Measurements from ENCODE around the gene DNAJC28.

The DNAJC28 gene

GRCh38 chr21:33480481-33481103 lies 10.9 kb downstream of the DNAJC28 start:
- POLR2A ChIA-PET, result interaction anchor here (0.7 to 4.1 kb wide), 30 partner anchors 10 to 709 kb away, joined by 3 to 154 read pairs (median 5); partner anchors contain the start of genes DNAJC28, DONSON, GART and IFNAR1

More at GRCh38 chr21:33480481-33481103, 10.9 kb downstream of the DNAJC28 start:
- Histone ChIP-seq H3K27ac (ENCODE audit: extremely low read depth, low read depth, low read length) (peak overlapping the region; percentile 72; the same call in 1 of the 2 replicates), H3K9me3 (ENCODE audit: control insufficient read depth, insufficient read depth, low read depth, low read length) (no peaks in the 10 kb centered on the region), H3K36me3 (ENCODE audit: control insufficient read depth in 2 of 2, insufficient read depth in 1 of 2, low read length in 2 of 2) (no peaks in the 10 kb centered on the region; a peak in 1 of 3 replicates), H3K4me3 (ENCODE audit: low read depth, low read length) (peak overlapping the region; percentile 59), H3K4me1 (ENCODE audit: control insufficient read depth, insufficient read depth, low read length) (peaks cover 2% of the 10 kb centered on the region; the same call in 1 of the 2 replicates)
- TF ChIP-seq ZFHX2 (tag by site-specific recombination; conservative IDR thresholded peaks at IDR 0.05) (peak; percentile 75), ZNF776 (tag by site-specific recombination; IDR thresholded peaks at IDR 0.05; ENCODE audit: borderline replicate concordance) (no peak), ZNF121 (tag by site-specific recombination; IDR thresholded peaks at IDR 0.05) (peak; percentile 87), EGR2 (tag by site-specific recombination; IDR thresholded peaks at IDR 0.05; ENCODE audit: low read depth) (peak; percentile 76), ZNF692 (tag by site-specific recombination; IDR thresholded peaks at IDR 0.05) (no peak), ZNF366 (tag by site-specific recombination; conservative IDR thresholded peaks at IDR 0.05) (no peak), ZNF362 (tag by site-specific recombination; IDR thresholded peaks at IDR 0.05) (0 out of 2 replicates have a peak, but pooled peaks have one; percentile 30), ZNF394 (tag by site-specific recombination; IDR thresholded peaks at IDR 0.05; ENCODE audit: borderline replicate concordance) (0 out of 2 replicates have a peak, but pooled peaks have one; percentile 7), HIC1 (tag by site-specific recombination; IDR thresholded peaks at IDR 0.05) (no peak), ZBTB17 (tag by site-specific recombination; IDR thresholded peaks at IDR 0.05) (peak; percentile 85), ZNF518A (tag by site-specific recombination; conservative IDR thresholded peaks at IDR 0.05; ENCODE audit: low read depth) (peak; percentile 15; the same call in 1 of the 2 replicates), ZNF2 (tag by site-specific recombination; IDR thresholded peaks at IDR 0.05) (no peak; the same call in 1 of the 2 replicates), ZBTB20 (tag by site-specific recombination; IDR thresholded peaks at IDR 0.05) (peak; percentile 5; the same call in 1 of the 2 replicates), ZNF24 (tag by site-specific recombination; IDR thresholded peaks at IDR 0.05) (0 out of 2 replicates have a peak, but pooled peaks have one; percentile 11), ZNF335 (tag by site-specific recombination; conservative IDR thresholded peaks at IDR 0.05) (peak; percentile 40), GLIS1 (tag by site-specific recombination; IDR thresholded peaks at IDR 0.05) (no peak), SP7 (tag by site-specific recombination; IDR thresholded peaks at IDR 0.05) (0 out of 2 replicates have a peak, but pooled peaks have one; percentile 12), ZNF76 (tag by site-specific recombination; IDR thresholded peaks at IDR 0.05; ENCODE audit: borderline replicate concordance, low read depth) (peak; percentile 22; the same call in 1 of the 2 replicates)
- CTCF ChIA-PET, result interaction anchor here (0.6 to 2.8 kb wide), 10 partner anchors 10 to 540 kb away, joined by 3 to 16 read pairs (median 4); partner anchors contain the start of gene DNAJC28
